ENCODE data around the gene SLC30A1.

GRCh38 chr1:211564084-211564483 is 14.9 kb downstream of the SLC30A1 start:
- no peak for TF ChIP-seq CTCF (conservative IDR thresholded peaks at IDR 0.05; ENCODE audit: low read depth, low read length)
- TF ChIP-seq EZH2 (IDR thresholded peaks at IDR 0.05; ENCODE audit: low read length, unreplicated experiment), result no peak
- TF ChIP-seq EZH2phosphoT487 (IDR thresholded peaks at IDR 0.05; ENCODE audit: borderline replicate concordance, low read length), result no peak

Measured in PC-3 (cell line).